Measurements from ENCODE around the gene POLE. TPM values are rescaled to one million over a fixed set of nuclear protein-coding genes. Genes with fewer than 3 reads are reported as not detected.

Gene POLE
- polyA plus RNA-seq, 6 donors from 2014 or later: 1.7 to 8.2 (median 2.6) TPM; not detected in 1

DNA sequence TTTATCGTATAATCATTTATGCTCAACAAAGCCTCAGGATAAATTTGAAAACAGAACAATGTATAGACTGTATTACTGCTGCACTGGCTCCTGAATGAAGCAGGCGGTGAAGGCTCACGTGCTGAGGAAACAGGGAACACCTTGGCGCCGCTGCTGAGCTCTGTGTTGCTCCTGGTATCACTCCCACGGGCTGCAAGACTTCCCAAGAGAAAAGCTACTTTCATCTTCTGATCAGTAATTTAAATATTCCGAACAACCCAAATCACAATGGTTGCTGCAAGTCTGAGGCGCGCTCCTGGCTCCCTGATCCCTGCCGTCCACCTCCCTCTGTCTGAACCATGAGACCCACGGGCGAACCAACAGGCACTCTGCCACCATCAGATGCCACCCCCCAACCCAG lies 39.2 kb upstream of the POLE start:
- no peak for DNase-seq
- no peaks in the 10 kb centered on the region for H3K27me3 Mint-ChIP-seq
- H3K4me3 Mint-ChIP-seq: no peak overlapping the region
- peaks cover 5 to 7% (median 5%) of the 10 kb centered on the region in 3 donors for H3K4me1 Mint-ChIP-seq
- no peak for ATAC-seq (ENCODE audit: low read depth in 2 of 2)
- H3K36me3 Mint-ChIP-seq: peaks cover 12 to 24% of the 10 kb centered on the region in 2 donors
- peak overlapping the region in 2 of 6 donors; percentile 34 to 67 for H3K27ac Mint-ChIP-seq
- no peaks in the 10 kb centered on the region for H3K9me3 Mint-ChIP-seq

DNA sequence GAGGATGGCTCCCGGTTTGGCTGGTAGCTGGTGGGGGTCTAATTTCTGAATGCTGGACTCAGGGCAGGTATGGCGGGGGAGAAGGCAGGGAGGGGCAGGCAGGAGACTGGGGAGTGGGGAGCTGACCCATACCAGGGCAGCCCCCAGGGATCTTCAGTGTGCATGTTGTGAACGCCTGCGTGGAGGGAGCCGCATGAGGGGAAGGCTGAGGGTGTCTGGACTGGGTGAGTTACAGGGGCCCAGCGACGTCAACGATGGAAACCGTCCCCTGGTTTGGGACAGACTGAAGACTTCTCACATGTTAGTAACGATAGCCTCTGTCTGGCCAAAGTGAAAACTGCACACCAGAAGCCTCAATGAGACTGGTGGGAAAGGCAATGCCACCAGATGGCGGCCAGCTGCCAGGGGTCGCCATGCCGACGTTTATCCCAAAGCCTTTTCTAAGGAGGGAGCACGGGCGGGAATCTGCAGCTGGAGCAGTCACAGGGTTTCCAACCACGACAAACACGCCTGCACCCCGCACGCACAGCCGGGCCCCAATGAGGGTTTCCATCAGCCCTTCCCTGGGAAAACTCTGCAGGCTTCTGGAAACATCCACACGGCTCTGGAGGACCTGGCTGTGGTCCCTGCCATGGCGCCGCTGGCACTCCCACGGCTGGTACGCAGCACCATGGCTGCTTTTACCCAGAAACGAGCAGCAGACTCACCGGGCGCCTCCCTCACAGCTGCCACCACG lies 37.5 kb upstream of the POLE start:
- ATAC-seq (ENCODE audit: low read depth in 2 of 2): no peak
- DNase-seq: no peak
- H3K4me3 Mint-ChIP-seq: no peak overlapping the region

DNA sequence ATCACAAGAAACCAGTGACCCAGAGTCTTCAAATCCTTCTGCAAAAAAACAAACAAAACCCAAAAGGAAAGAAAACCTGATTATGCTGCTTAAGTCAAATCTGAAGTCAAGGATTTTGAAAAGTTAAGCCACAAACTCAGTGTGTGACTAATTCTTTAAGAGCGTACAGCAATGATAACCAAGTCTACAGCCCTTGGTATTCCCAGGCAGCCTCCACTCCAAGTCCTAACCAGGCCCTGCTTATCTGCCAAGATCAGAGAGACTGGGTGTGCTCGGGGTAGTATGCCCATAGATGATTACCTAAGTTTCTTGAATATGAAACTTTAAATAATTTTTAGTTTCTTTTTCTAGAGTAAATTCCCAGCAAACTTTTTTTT lies 36.6 kb upstream of the POLE start:
- peaks cover under 1% of the 10 kb centered on the region in 3 donors for H3K4me1 Mint-ChIP-seq
- H3K27me3 Mint-ChIP-seq: no peaks in the 10 kb centered on the region
- peaks cover 11 to 20% of the 10 kb centered on the region in 2 donors for H3K36me3 Mint-ChIP-seq
- no peak overlapping the region for H3K27ac Mint-ChIP-seq
- DNase-seq: no peak
- H3K4me3 Mint-ChIP-seq: no peak overlapping the region
- no peaks in the 10 kb centered on the region for H3K9me3 Mint-ChIP-seq
- ATAC-seq (ENCODE audit: low read depth in 2 of 2): no peak

More for the DNA sequence above, 37.5 kb upstream of the POLE start:
- Mint-ChIP-seq H3K27me3 (no peaks in the 10 kb centered on the region), H3K36me3 (peaks cover 11 to 20% of the 10 kb centered on the region in 2 donors), H3K4me1 (peaks cover 5% of the 10 kb centered on the region in 3 donors), H3K9me3 (no peaks in the 10 kb centered on the region), H3K27ac (peak overlapping the region in 1 of 6 donors; percentile 87)

DNA sequence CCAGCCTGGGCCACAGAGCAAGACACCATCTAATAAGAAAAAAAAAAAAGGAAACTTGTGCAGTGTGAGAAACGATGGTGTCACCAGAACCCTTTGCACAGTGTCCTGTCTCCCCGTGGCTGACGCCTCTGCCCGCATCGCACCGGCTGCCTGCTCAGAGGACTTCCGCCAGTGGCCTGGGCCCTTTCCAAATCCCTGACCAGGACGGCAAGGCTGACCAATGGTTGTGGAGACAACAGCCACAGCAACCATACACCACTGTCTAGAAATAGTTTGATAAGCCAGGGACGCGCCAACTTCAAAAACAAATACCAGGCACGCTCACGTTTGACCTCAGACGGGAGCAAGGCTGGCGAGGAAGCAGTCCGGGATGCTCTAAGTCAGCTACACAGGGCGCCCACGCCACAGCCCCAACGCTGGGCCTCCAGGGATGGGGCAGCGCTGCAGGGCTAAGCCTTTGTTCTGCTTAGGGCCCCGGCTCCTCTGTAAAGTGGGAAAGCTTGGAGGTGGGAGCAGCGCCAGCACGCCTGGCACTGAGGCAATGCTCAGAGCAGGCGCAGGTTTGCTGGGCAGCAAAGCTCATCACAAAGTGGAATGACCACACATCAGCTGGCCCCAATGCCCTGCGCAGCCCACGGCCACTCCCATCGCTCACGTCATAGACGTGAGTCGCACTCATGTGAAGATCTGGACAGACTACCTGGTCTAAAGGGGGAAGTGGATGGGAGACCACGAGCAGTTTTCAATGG lies 36.0 kb upstream of the POLE start:
- DNase-seq: no peak
- H3K4me3 Mint-ChIP-seq: no peak overlapping the region

DNA sequence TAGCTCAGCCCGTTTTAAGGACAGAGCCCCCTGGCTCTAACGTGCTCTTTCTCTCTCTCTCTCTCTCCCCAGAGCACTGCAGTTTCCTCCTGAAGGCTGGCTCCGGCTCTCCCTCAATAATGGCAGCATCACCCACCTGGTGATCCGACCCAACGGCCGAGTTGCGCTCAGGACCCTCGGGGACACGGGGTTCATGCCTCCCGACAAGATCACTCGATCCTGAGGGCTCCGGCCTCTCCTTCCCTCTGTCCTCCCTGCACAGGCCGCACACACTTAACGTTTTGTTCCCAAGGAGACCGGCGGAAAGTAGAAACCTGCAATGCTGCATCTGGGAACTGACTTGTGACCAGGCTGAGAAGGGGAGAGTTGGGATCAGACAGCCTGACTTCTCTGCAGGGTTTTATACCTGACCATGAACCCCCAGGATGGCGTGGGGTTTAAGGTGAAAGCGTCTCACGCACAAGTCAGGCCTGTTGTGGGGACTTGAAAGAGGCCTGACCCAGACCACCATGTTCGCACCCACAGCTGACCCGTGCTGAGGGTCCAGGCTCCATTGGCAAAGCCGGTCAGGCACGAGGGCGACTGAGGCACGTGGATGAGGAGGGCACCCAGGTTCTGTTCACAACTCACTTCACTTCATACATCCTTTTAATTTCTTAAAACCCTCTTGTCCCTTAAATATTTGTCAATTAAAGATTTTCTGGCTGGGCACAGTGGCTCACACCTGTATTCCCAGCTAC lies 33.6 kb upstream of the POLE start:
- Mint-ChIP-seq H3K9me3 (no peaks in the 10 kb centered on the region), H3K4me1 (no peaks in the 10 kb centered on the region), H3K36me3 (peaks cover 0 to 5% of the 10 kb centered on the region in 2 donors), H3K4me3 (no peak overlapping the region), H3K27me3 (no peaks in the 10 kb centered on the region), H3K27ac (peak overlapping the region in 2 of 6 donors; percentile 64 to 74)
- no peak for ATAC-seq (ENCODE audit: low read depth in 2 of 2)
- DNase-seq: no peak

More for the DNA sequence above, 36.0 kb upstream of the POLE start:
- Mint-ChIP-seq H3K27me3 (no peaks in the 10 kb centered on the region), H3K36me3 (peaks cover 11 to 20% of the 10 kb centered on the region in 2 donors), H3K9me3 (no peaks in the 10 kb centered on the region), H3K4me1 (no peaks in the 10 kb centered on the region), H3K27ac (peak overlapping the region in 1 of 6 donors; percentile 32)
- no peak for ATAC-seq (ENCODE audit: low read depth in 2 of 2)

DNA sequence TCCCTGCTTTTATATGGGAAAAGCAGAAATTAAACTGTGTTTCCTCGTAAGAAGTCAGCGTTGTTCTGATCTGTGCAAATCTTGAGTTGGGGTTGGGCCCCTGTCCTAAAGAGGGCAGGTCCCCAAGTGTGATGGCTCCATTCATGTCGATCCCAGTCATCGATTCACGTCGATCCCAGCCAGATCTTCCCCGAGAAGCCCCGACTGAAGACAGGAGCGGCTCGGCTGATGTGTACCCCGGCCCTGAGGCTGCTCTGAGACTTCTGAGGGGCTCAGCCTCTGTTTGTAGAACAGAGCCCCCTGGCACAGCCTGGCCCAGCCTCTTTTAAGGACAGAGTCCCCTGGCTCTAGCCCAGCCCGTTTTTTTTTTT lies 32.8 kb upstream of the POLE start:
- H3K27ac Mint-ChIP-seq: peak overlapping the region in 2 of 6 donors; percentile 78 to 87
- no peaks in the 10 kb centered on the region for H3K9me3 Mint-ChIP-seq
- H3K4me3 Mint-ChIP-seq: no peak overlapping the region
- H3K4me1 Mint-ChIP-seq: no peaks in the 10 kb centered on the region
- DNase-seq (no peak), ATAC-seq (ENCODE audit: low read depth in 2 of 2) (no peak)
- H3K27me3 Mint-ChIP-seq: no peaks in the 10 kb centered on the region
- no peaks in the 10 kb centered on the region for H3K36me3 Mint-ChIP-seq

DNA sequence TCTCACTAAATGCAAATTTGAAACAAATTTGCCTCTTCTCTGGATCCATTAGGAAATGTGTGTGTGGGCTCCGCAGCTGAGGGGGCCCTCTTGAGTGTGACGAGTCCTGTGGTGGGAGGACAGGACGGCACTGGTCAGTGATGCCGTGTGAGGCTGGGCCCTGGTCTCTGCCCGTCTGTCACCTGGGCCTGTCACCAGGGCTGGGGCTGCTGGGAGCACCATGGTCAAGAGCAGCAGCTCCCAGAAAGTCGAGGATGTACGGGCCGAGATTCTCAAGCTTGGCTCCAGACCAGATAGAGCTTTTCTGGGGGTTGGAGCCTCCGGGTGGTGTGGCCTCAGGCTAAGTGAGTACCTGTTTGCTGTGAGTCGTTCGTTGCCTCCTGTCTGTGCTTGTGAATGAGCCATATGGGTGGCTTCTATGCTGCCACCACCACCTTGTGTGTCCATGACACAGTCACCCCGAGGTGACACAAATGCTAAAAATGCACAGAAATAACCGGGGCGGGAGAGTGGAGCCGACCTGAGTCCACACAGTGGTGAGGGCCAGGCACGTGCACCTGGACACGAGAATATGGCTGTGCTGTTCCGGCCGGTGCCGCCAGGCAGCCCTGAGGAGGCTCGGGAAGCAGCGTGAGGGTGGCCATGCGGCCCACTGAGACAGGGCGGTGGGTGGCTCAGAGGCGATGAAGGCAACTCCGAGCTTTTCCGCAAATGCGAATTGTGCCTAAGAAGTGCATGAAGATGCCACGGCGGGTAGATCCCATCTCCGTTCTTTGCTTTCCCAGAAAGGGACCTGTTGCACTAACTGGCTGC lies 32.2 kb upstream of the POLE start:
- no peaks in the 10 kb centered on the region for H3K9me3 Mint-ChIP-seq
- DNase-seq: no peak
- no peaks in the 10 kb centered on the region for H3K36me3 Mint-ChIP-seq
- no peak for ATAC-seq (ENCODE audit: low read depth in 2 of 2)
- peaks cover 0 to 3% (median 3%) of the 10 kb centered on the region in 3 donors for H3K4me1 Mint-ChIP-seq
- H3K27me3 Mint-ChIP-seq: no peaks in the 10 kb centered on the region
- no peak overlapping the region for H3K4me3 Mint-ChIP-seq
- H3K27ac Mint-ChIP-seq: peak overlapping the region in 1 of 6 donors; percentile 47

DNA sequence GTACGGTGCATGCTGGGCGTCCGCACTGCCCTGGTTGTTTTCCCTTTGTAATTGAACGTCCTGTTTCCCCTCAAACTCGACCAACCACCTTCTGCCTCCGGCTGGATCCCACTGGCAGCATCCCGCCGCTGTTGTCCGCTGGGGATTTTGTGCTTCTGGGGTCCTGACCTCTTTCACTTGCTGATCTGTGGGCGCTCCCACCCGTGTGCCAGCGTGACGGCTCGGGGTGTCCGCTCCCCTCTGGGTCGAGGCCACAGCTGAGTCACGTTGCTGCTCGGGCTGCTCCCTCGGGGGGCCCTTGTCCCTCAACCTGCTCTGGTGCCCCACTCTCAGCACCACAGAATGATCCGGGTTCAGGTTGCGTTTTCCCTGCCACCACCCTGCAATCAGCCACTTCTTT lies 31.5 kb upstream of the POLE start:
- H3K36me3 Mint-ChIP-seq: no peaks in the 10 kb centered on the region
- H3K27me3 Mint-ChIP-seq: no peaks in the 10 kb centered on the region
- DNase-seq: no peak
- H3K4me1 Mint-ChIP-seq: peaks cover 0 to 7% (median 3%) of the 10 kb centered on the region in 3 donors
- no peak for ATAC-seq (ENCODE audit: low read depth in 2 of 2)
- no peaks in the 10 kb centered on the region for H3K9me3 Mint-ChIP-seq
- H3K4me3 Mint-ChIP-seq: no peak overlapping the region
- H3K27ac Mint-ChIP-seq: no peak overlapping the region

DNA sequence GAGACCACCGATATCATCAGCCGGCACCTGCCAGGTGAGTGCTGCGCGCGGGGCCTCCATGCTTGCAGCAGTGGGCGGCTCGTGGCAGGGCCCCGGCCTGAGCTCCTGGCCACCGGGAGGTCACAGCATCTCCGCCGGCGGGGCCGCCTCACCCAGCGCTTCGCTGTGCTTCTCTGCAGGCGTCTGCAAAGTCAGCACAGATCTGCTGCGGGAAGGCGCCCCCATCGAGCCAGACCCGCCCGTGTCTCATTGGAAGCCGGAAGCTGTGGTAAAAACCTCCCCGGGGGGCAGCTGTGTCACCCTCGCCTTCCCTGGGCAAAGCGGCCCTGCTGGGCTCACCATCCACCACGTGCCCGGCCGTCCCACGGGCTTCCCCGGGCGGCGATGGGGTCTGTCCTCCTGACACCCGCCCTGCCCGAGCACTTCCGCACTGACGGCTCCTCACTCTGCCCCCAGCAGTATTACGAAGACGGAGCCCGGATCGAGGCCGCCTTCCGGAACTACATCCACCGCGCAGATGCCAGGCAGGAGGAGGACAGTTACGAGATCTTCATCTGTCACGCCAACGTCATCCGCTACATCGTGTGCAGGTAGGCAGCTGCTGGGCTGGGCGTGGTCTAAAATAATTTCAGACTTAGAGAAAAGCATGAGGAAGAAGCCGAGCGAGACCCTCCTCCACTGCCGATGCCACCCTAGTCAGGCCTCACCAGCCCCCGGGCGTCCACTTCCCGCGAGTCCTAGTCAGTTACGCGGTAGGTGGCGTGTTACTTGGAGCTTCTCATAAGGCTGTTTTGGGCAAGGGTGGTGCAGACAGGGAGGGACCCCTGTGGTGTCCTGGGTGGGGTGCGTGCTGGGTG lies 30.6 kb upstream of the POLE start:
- ATAC-seq (ENCODE audit: low read depth in 2 of 2): no peak

DNA sequence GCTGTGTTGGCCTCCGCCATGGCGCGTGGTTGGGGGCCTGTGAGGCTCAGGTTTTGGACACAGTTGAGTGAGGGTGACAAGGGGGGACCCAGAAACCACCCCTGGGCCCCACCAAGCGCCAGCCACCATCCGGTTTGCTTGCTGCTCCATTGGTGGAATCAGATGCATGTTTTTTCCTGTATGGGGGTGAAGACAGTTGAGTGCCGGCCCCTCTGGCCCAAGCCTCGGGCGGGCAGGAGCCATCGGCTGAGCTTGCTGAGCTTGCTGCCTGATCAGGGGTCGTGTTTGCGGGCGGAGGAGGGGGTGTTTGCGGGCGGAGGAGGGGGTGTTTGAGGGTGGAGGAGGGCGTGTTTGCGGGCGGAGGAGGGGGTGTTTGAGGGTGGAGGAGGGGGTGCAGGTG lies 29.9 kb upstream of the POLE start:
- H3K27ac Mint-ChIP-seq: peak overlapping the region in 1 of 6 donors; percentile 60
- no peak for ATAC-seq (ENCODE audit: low read depth in 2 of 2)
- H3K4me3 Mint-ChIP-seq: no peak overlapping the region
- peaks cover 6 to 20% (median 6%) of the 10 kb centered on the region in 3 donors for H3K4me1 Mint-ChIP-seq
- H3K36me3 Mint-ChIP-seq: no peaks in the 10 kb centered on the region
- H3K9me3 Mint-ChIP-seq: no peaks in the 10 kb centered on the region
- DNase-seq: no peak
- H3K27me3 Mint-ChIP-seq: no peaks in the 10 kb centered on the region

More for the DNA sequence above, 30.6 kb upstream of the POLE start:
- Mint-ChIP-seq H3K27me3 (no peaks in the 10 kb centered on the region), H3K4me3 (no peak overlapping the region), H3K9me3 (no peaks in the 10 kb centered on the region), H3K36me3 (no peaks in the 10 kb centered on the region), H3K27ac (no peak overlapping the region), H3K4me1 (peaks cover 0 to 16% (median 3%) of the 10 kb centered on the region in 3 donors)
- no peak for DNase-seq

DNA sequence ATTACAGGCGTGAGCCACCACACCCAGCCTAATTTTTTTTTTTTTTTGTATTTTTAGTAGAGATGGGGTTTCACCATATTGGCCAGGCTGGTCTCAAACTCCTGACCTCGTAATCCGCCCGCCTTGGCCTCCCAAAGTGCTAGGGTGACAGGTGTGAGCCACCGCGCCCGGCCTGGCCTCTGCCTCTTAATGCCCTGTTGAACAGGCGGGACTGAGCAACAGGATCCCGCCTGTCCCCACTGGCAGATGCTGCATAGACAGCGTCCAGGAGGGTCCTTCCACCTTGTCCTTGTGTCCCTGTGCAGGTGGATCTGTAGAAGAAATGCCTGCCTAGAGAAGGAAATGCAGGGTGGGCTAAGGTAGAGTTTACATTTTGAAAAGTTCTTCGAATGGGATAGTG lies 29.2 kb upstream of the POLE start:
- no peak for DNase-seq
- H3K36me3 Mint-ChIP-seq: no peaks in the 10 kb centered on the region
- no peak overlapping the region for H3K4me3 Mint-ChIP-seq
- H3K9me3 Mint-ChIP-seq: no peaks in the 10 kb centered on the region
- H3K4me1 Mint-ChIP-seq: peaks cover 6 to 24% (median 7%) of the 10 kb centered on the region in 3 donors
- no peaks in the 10 kb centered on the region for H3K27me3 Mint-ChIP-seq
- peak overlapping the region in 3 of 6 donors; percentile 47 to 88 (median 76) for H3K27ac Mint-ChIP-seq
- no peak for ATAC-seq (ENCODE audit: low read depth in 2 of 2)

DNA sequence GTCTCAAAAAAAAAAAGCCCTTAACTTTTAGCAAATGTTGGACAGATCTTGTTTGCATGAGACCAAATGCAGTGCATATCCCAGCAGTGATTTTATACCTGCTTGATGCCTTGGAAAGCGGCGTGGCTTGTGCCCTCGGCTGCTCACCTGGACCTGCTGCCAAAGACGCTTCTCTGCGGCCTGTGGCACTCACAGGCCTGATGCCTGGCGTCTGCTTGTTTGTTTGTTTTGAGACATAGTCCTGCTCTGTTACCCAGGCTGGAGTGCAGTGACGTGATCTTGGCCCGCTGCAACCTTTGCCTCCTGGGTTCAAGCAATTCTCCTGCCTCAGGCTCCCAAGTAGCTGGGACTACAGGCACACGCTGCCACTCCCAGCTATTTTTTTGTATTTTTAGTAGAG lies 28.7 kb upstream of the POLE start:
- Mint-ChIP-seq H3K27ac (no peak overlapping the region), H3K9me3 (no peaks in the 10 kb centered on the region), H3K4me3 (no peak overlapping the region), H3K27me3 (no peaks in the 10 kb centered on the region), H3K36me3 (no peaks in the 10 kb centered on the region), H3K4me1 (peaks cover 6 to 24% (median 7%) of the 10 kb centered on the region in 3 donors)
- DNase-seq: no peak
- ATAC-seq (ENCODE audit: low read depth in 2 of 2): no peak

All from naive B cell (primary cell).